GM13976 (cell line): Measurements from ENCODE around the gene NDUFS8.

Experiments used
- DNase-seq: peaks from one replicate; pipeline ENCODE4 v3.0.0; 2012; ENCODE audit warnings: low spot score
- CTCF ChIP-seq: IDR thresholded peaks from 2 replicates; pipeline ENCODE4 v1.5.1; 2012; ENCODE audit warnings: borderline replicate concordance, mild to moderate bottlenecking; ENCODE audit not compliant: insufficient read depth; ENCODE audit errors: extremely low read depth, missing control alignments, control extremely low read depth
- in situ Hi-C: fragments of 300-500 bp; cut with MboI; formaldehyde crosslinking; loops from one replicate; pipeline ENCODE4 v1.12.0; 2022; ENCODE audit warnings: low sequenced_read_pairs, mixed read lengths, inconsistent platforms; ENCODE audit not compliant: unreplicated experiment

NDUFS8 gene

GRCh38 chr11:68053981-68054812 is 23.7 kb downstream of the NDUFS8 start:
- in situ Hi-C loops = no loop called here
- no peak for TF ChIP-seq CTCF
- DNase-seq = no peak

- in situ Hi-C loops = no loop called here
- no peak for DNase-seq
- TF ChIP-seq CTCF = no peak
Observed at GRCh38 chr11:68056317-68057285, 26.1 kb downstream of the NDUFS8 start.

GRCh38 chr11:68057807-68058206 is 27.3 kb downstream of the NDUFS8 start:
- in situ Hi-C loops = no loop called here
- TF ChIP-seq CTCF = no peak
- DNase-seq = no peak

GRCh38 chr11:68061508-68061907 is 31.0 kb downstream of the NDUFS8 start:
- in situ Hi-C loops = no loop called here
- TF ChIP-seq CTCF = no peak
- no peak for DNase-seq

GRCh38 chr11:68064926-68065325 is 34.4 kb downstream of the NDUFS8 start:
- in situ Hi-C loops = no loop called here

GRCh38 chr11:68065841-68066240 is 35.4 kb downstream of the NDUFS8 start:
- in situ Hi-C loops = no loop called here
- no peak for TF ChIP-seq CTCF
- no peak for DNase-seq

More at GRCh38 chr11:68064926-68065325, 34.4 kb downstream of the NDUFS8 start:
- no peak for DNase-seq
- no peak for TF ChIP-seq CTCF
